Measurements from ENCODE around the gene VIPR2.

Gene VIPR2

GRCh38 chr7:159076333-159076732, 68.3 kb downstream of the VIPR2 start:
- H3K4me3 Mint-ChIP-seq, result no peak overlapping the region
- H3K27ac Mint-ChIP-seq (ENCODE audit: low read depth), result no peak overlapping the region
- no peaks in the 10 kb centered on the region for H3K36me3 Mint-ChIP-seq (ENCODE audit: insufficient read depth)
- no peak for ATAC-seq (replicated peaks; ENCODE audit: extremely low read depth, poor library complexity, severe bottlenecking)
- H3K27me3 Mint-ChIP-seq, result no peaks in the 10 kb centered on the region
- DNase-seq (ENCODE audit: low spot score in 2 of 2), result no peak
- H3K4me1 Mint-ChIP-seq, result peaks cover 1% of the 10 kb centered on the region
- H3K9me3 Mint-ChIP-seq, result no peaks in the 10 kb centered on the region

- no peak overlapping the region for H3K27ac Mint-ChIP-seq (ENCODE audit: low read depth)
- no peak overlapping the region for H3K4me3 Mint-ChIP-seq
- no peak for DNase-seq (ENCODE audit: low spot score in 2 of 2)
- no peaks in the 10 kb centered on the region for H3K27me3 Mint-ChIP-seq
- no peak for ATAC-seq (replicated peaks; ENCODE audit: extremely low read depth, poor library complexity, severe bottlenecking)
- no peaks in the 10 kb centered on the region for H3K36me3 Mint-ChIP-seq (ENCODE audit: insufficient read depth)
- H3K4me1 Mint-ChIP-seq, result peaks cover 5% of the 10 kb centered on the region
- no peaks in the 10 kb centered on the region for H3K9me3 Mint-ChIP-seq
Measured at GRCh38 chr7:159075563-159076238, 69.0 kb downstream of the VIPR2 start.

GRCh38 chr7:159071260-159071659, 73.4 kb downstream of the VIPR2 start:
- Mint-ChIP-seq H3K9me3 (no peaks in the 10 kb centered on the region), H3K36me3 (ENCODE audit: insufficient read depth) (no peaks in the 10 kb centered on the region), H3K27me3 (no peaks in the 10 kb centered on the region), H3K4me1 (peaks cover 10% of the 10 kb centered on the region), H3K4me3 (no peak overlapping the region), H3K27ac (ENCODE audit: low read depth) (no peak overlapping the region)
- no peak for DNase-seq (ENCODE audit: low spot score in 2 of 2)
- ATAC-seq (replicated peaks; ENCODE audit: extremely low read depth, poor library complexity, severe bottlenecking), result no peak

GRCh38 chr7:159070431-159071148, 74.1 kb downstream of the VIPR2 start:
- Mint-ChIP-seq H3K27ac (ENCODE audit: low read depth) (no peak overlapping the region), H3K4me3 (no peak overlapping the region), H3K9me3 (no peaks in the 10 kb centered on the region), H3K36me3 (ENCODE audit: insufficient read depth) (no peaks in the 10 kb centered on the region), H3K27me3 (no peaks in the 10 kb centered on the region), H3K4me1 (peaks cover 10% of the 10 kb centered on the region)
- DNase-seq (ENCODE audit: low spot score in 2 of 2) (no peak), ATAC-seq (replicated peaks; ENCODE audit: extremely low read depth, poor library complexity, severe bottlenecking) (no peak)

- no peak overlapping the region for H3K27ac Mint-ChIP-seq (ENCODE audit: low read depth)
- H3K9me3 Mint-ChIP-seq, result no peaks in the 10 kb centered on the region
- no peaks in the 10 kb centered on the region for H3K36me3 Mint-ChIP-seq (ENCODE audit: insufficient read depth)
- H3K4me3 Mint-ChIP-seq, result no peak overlapping the region
- no peak for ATAC-seq (replicated peaks; ENCODE audit: extremely low read depth, poor library complexity, severe bottlenecking)
- H3K27me3 Mint-ChIP-seq, result no peaks in the 10 kb centered on the region
- DNase-seq (ENCODE audit: low spot score in 2 of 2), result no peak
- H3K4me1 Mint-ChIP-seq, result peaks cover 10% of the 10 kb centered on the region
Measured at GRCh38 chr7:159068893-159069448, 75.7 kb downstream of the VIPR2 start.

GRCh38 chr7:159068488-159068811, 76.2 kb downstream of the VIPR2 start:
- Mint-ChIP-seq H3K4me3 (no peak overlapping the region), H3K27me3 (no peaks in the 10 kb centered on the region), H3K36me3 (ENCODE audit: insufficient read depth) (no peaks in the 10 kb centered on the region), H3K27ac (ENCODE audit: low read depth) (no peak overlapping the region), H3K4me1 (peaks cover 10% of the 10 kb centered on the region), H3K9me3 (no peaks in the 10 kb centered on the region)
- DNase-seq (ENCODE audit: low spot score in 2 of 2), result no peak
- no peak for ATAC-seq (replicated peaks; ENCODE audit: extremely low read depth, poor library complexity, severe bottlenecking)

- Mint-ChIP-seq H3K4me3 (no peak overlapping the region), H3K9me3 (no peaks in the 10 kb centered on the region), H3K27me3 (no peaks in the 10 kb centered on the region), H3K36me3 (ENCODE audit: insufficient read depth) (no peaks in the 10 kb centered on the region), H3K4me1 (peaks cover 10% of the 10 kb centered on the region), H3K27ac (ENCODE audit: low read depth) (no peak overlapping the region)
- ATAC-seq (replicated peaks; ENCODE audit: extremely low read depth, poor library complexity, severe bottlenecking), result no peak
- DNase-seq (ENCODE audit: low spot score in 2 of 2), result no peak
Measured at GRCh38 chr7:159067576-159068487, 76.8 kb downstream of the VIPR2 start.

GRCh38 chr7:159066816-159067575, 77.7 kb downstream of the VIPR2 start:
- no peaks in the 10 kb centered on the region for H3K36me3 Mint-ChIP-seq (ENCODE audit: insufficient read depth)
- H3K27ac Mint-ChIP-seq (ENCODE audit: low read depth), result no peak overlapping the region

GRCh38 chr7:159065852-159066480, 78.7 kb downstream of the VIPR2 start:
- Mint-ChIP-seq H3K4me3 (no peak overlapping the region), H3K27me3 (no peaks in the 10 kb centered on the region), H3K36me3 (ENCODE audit: insufficient read depth) (no peaks in the 10 kb centered on the region), H3K9me3 (no peaks in the 10 kb centered on the region), H3K27ac (ENCODE audit: low read depth) (no peak overlapping the region), H3K4me1 (peaks cover 5% of the 10 kb centered on the region)
- DNase-seq (ENCODE audit: low spot score in 2 of 2) (no peak), ATAC-seq (replicated peaks; ENCODE audit: extremely low read depth, poor library complexity, severe bottlenecking) (no peak)

More at GRCh38 chr7:159066816-159067575, 77.7 kb downstream of the VIPR2 start:
- H3K4me3 Mint-ChIP-seq, result no peak overlapping the region
- H3K9me3 Mint-ChIP-seq, result no peaks in the 10 kb centered on the region
- no peaks in the 10 kb centered on the region for H3K27me3 Mint-ChIP-seq
- ATAC-seq (replicated peaks; ENCODE audit: extremely low read depth, poor library complexity, severe bottlenecking) (no peak), DNase-seq (ENCODE audit: low spot score in 2 of 2) (no peak)
- peaks cover 10% of the 10 kb centered on the region for H3K4me1 Mint-ChIP-seq

GRCh38 chr7:159064816-159065510, 79.7 kb downstream of the VIPR2 start:
- ATAC-seq (replicated peaks; ENCODE audit: extremely low read depth, poor library complexity, severe bottlenecking), result no peak
- no peak for DNase-seq (ENCODE audit: low spot score in 2 of 2)
- Mint-ChIP-seq H3K27me3 (no peaks in the 10 kb centered on the region), H3K36me3 (ENCODE audit: insufficient read depth) (no peaks in the 10 kb centered on the region), H3K9me3 (no peaks in the 10 kb centered on the region), H3K4me3 (no peak overlapping the region), H3K4me1 (peaks cover 5% of the 10 kb centered on the region), H3K27ac (ENCODE audit: low read depth) (no peak overlapping the region)

GRCh38 chr7:159064121-159064815, 80.4 kb downstream of the VIPR2 start:
- Mint-ChIP-seq H3K9me3 (no peaks in the 10 kb centered on the region), H3K4me3 (no peak overlapping the region), H3K27ac (ENCODE audit: low read depth) (no peak overlapping the region), H3K4me1 (peaks cover 4% of the 10 kb centered on the region), H3K27me3 (no peaks in the 10 kb centered on the region), H3K36me3 (ENCODE audit: insufficient read depth) (no peaks in the 10 kb centered on the region)
- no peak for ATAC-seq (replicated peaks; ENCODE audit: extremely low read depth, poor library complexity, severe bottlenecking)
- DNase-seq (ENCODE audit: low spot score in 2 of 2), result no peak

All from central memory CD8-positive, alpha-beta T cell (primary cell).